NCI-H524 (cell line): ENCODE results near the gene BRIP1.

ENCODE experiments used
- DNase-seq, 2 experiments: peaks; one replicate each; lab custom pipeline; 2025; lab: John Stamatoyannopoulos, UW

The BRIP1 gene

DNA sequence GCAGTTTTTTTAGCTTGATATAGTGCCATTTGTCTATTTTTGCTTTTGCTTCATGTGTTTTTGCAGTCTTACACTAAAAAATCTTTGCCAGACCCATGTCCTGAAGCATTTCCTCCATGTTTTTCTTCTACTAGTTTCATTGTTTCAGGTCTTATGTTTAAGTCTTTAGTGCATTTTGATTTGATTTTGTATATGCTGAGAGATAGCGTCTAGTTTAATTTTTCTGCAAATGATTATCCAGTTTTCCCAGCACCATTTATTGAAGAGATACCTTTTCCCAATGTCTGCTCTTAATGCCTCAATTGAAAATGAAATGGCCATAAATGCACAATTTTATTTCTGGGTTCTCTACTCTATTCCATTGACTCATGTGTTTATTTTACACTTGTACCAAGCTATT lies 231.5 kb downstream of the BRIP1 start:
- DNase-seq, result no peak
